ENCODE measurements around the gene CD300LD. TPM values are rescaled to one million over a fixed set of nuclear protein-coding genes. Genes with fewer than 3 reads are reported as not detected.

The CD300LD gene
- polyA plus RNA-seq, 3 donors, result 0.33 to 0.50 (median 0.41) TPM

- H3K4me3 ChIP-seq (replicated peaks in 1 of 3; ENCODE audit: low read depth in 2 of 3, low read length in 3 of 3), result peak overlapping the region in 1 of 3 experiments; percentile 6
- WGBS (ENCODE audit: insufficient coverage), result 93% methylated on average over 5 of the region's 10 CpGs
- peak overlapping the region in 1 of 2 donors; percentile 6 for H3K27ac ChIP-seq (ENCODE audit: low read depth in 1 of 2, low read length in 2 of 2)
- no peak overlapping the region for H3K9ac ChIP-seq (ENCODE audit: insufficient read depth, low read length, poor library complexity, severe bottlenecking)
- Mint-ChIP-seq H3K27me3 (ENCODE audit: low read depth in 3 of 3) (peaks cover 0 to 13% (median 0%) of the 10 kb centered on the region in 3 donors), H3K27ac (peak overlapping the region in 3 of 7 donors; percentile 26 to 75 (median 62)), H3K4me3 (no peak overlapping the region), H3K36me3 (peaks cover 28 to 41% of the 10 kb centered on the region in 2 donors), H3K9me3 (peaks cover 0 to 8% (median 3%) of the 10 kb centered on the region in 7 donors), H3K4me1 (peaks cover 87% of the 10 kb centered on the region)
- H2AFZ ChIP-seq (ENCODE audit: insufficient read depth, low read depth, low read length, poor library complexity, severe bottlenecking), result no peak overlapping the region
- H3K27me3 ChIP-seq (ENCODE audit: control insufficient read depth in 2 of 2, insufficient read depth in 2 of 2, low read length in 2 of 2), result no peaks in the 10 kb centered on the region
- peaks cover 82 to 85% of the 10 kb centered on the region in 2 donors for H3K4me1 ChIP-seq (ENCODE audit: control insufficient read depth in 1 of 2, insufficient read depth in 2 of 2, low read length in 2 of 2)
- DNase-seq, result no peak
- intact Hi-C loops (cut with micrococcal nuclease), result loop anchor here in 1 of 2 donors (5.0 kb wide), 2 partner anchors 42 to 227 kb away; no protein-coding TSS in a partner anchor
- H3K36me3 ChIP-seq (replicated peaks in 1 of 2; ENCODE audit: control insufficient read depth in 1 of 2, insufficient read depth in 2 of 2, low read length in 2 of 2), result peaks cover 4 to 6% of the 10 kb centered on the region in 2 donors
- no peak for TF ChIP-seq CTCF (IDR thresholded peaks at IDR 0.05)
- no peak overlapping the region for H3K4me2 ChIP-seq (replicated peaks; ENCODE audit: extremely low read depth, low read length, poor library complexity, severe bottlenecking)
- H4K20me1 ChIP-seq (ENCODE audit: insufficient read depth, low read length), result peaks cover 3% of the 10 kb centered on the region
- no peaks in the 10 kb centered on the region for H3K79me2 ChIP-seq (ENCODE audit: insufficient read depth, low read length)
- H3K9me3 ChIP-seq (replicated peaks in 1 of 2; ENCODE audit: control insufficient read depth in 1 of 2, insufficient read depth in 1 of 2, low read length in 2 of 2), result no peaks in the 10 kb centered on the region
Measured at GRCh38 chr17:74604761-74605160, 12.7 kb upstream of the CD300LD start.

GRCh38 chr17:74604200-74604599, 12.1 kb upstream of the CD300LD start:
- DNase-seq, result no peak
- Mint-ChIP-seq H3K27me3 (ENCODE audit: low read depth in 3 of 3) (peaks cover 0 to 15% (median 0%) of the 10 kb centered on the region in 3 donors), H3K4me3 (no peak overlapping the region), H3K36me3 (peaks cover 28 to 41% of the 10 kb centered on the region in 2 donors), H3K4me1 (peaks cover 92% of the 10 kb centered on the region), H3K9me3 (peaks cover 0 to 8% (median 3%) of the 10 kb centered on the region in 7 donors), H3K27ac (peak overlapping the region in 6 of 7 donors; percentile 46 to 95 (median 85))
- H3K9me3 ChIP-seq (replicated peaks in 1 of 2; ENCODE audit: control insufficient read depth in 1 of 2, insufficient read depth in 1 of 2, low read length in 2 of 2), result no peaks in the 10 kb centered on the region
- H3K4me2 ChIP-seq (replicated peaks; ENCODE audit: extremely low read depth, low read length, poor library complexity, severe bottlenecking), result peak overlapping the region; percentile 67
- peaks cover 4 to 6% of the 10 kb centered on the region in 2 donors for H3K36me3 ChIP-seq (replicated peaks in 1 of 2; ENCODE audit: control insufficient read depth in 1 of 2, insufficient read depth in 2 of 2, low read length in 2 of 2)
- H3K4me3 ChIP-seq (replicated peaks in 1 of 3; ENCODE audit: low read depth in 2 of 3, low read length in 3 of 3), result peak overlapping the region in 1 of 3 experiments; percentile 60
- H3K79me2 ChIP-seq (ENCODE audit: insufficient read depth, low read length), result no peaks in the 10 kb centered on the region
- no peak for TF ChIP-seq CTCF (IDR thresholded peaks at IDR 0.05)
- WGBS (ENCODE audit: insufficient coverage), result 76% methylated on average over 4 of the region's 6 CpGs
- no peak overlapping the region for H2AFZ ChIP-seq (ENCODE audit: insufficient read depth, low read depth, low read length, poor library complexity, severe bottlenecking)
- intact Hi-C loops (cut with micrococcal nuclease), result loop anchor here in 1 of 2 donors (5.0 kb wide), 2 partner anchors 42 to 227 kb away; no protein-coding TSS in a partner anchor
- H3K27ac ChIP-seq (ENCODE audit: low read depth in 1 of 2, low read length in 2 of 2), result peak overlapping the region; percentile 43 to 74
- H3K27me3 ChIP-seq (ENCODE audit: control insufficient read depth in 2 of 2, insufficient read depth in 2 of 2, low read length in 2 of 2), result no peaks in the 10 kb centered on the region
- peaks cover 86 to 90% of the 10 kb centered on the region in 2 donors for H3K4me1 ChIP-seq (ENCODE audit: control insufficient read depth in 1 of 2, insufficient read depth in 2 of 2, low read length in 2 of 2)
- H3K9ac ChIP-seq (ENCODE audit: insufficient read depth, low read length, poor library complexity, severe bottlenecking), result no peak overlapping the region
- no peaks in the 10 kb centered on the region for H4K20me1 ChIP-seq (ENCODE audit: insufficient read depth, low read length)
